HL-60/S4 (cell line): Measurements from ENCODE around the gene IFITM5.
"Not testable (repeated sequence)": the region's sequence is repeated elsewhere in the genome, so short reads cannot be mapped to it uniquely, and the experiment has no call there.

Experiments
- in situ Hi-C: fragments of 300-500 bp; cut with MboI; formaldehyde crosslinking; loops from 2 replicates; pipeline ENCODE4 v1.14.3; 2022; ENCODE audit warnings: low sequenced_read_pairs

The IFITM5 gene

DNA sequence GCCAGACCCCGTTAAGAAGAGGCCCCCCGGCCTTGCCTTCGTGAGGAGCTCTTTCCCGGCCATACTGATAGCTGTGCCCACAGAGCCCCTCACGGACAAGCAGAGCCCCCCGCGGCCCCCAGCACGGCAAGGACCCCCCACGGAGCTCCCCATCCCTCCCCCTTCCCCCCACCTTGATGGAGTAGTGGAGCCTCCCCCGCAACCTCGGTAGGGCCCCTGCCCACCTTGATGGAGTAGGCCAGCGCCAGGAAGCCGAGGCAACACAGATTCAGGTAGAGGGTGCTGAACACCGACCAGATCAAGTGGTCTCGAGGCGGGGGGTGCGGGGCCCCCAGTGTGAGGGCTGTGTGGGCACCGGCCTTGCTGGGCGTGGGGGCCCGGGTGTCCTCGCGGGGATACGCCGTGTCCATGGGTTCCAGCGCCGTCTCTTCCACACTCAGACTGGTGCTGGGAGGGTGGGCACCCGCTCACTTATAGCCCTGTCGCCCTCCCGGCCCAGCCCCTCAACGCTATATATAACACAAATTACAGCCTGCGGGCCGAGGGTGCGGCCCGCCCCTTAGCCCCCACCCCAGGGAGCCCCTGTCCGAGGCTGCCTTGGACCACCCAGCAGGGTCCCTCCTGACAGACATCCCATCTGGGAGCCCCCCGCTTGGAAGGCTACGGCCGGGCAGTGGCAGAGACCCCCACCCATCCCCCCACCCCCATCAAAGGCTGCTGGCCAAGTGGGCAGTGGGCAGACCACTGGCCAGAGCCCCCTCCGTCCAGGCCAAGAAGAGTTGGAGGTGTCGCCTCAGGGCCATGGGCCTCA lies at the start of gene IFITM5:
IFITM5 (minus strand) TSS at position 446 of the 811 bp plus-strand sequence; CDS start at position 410, 36 bp downstream.
- in situ Hi-C loops = no loop called here

DNA sequence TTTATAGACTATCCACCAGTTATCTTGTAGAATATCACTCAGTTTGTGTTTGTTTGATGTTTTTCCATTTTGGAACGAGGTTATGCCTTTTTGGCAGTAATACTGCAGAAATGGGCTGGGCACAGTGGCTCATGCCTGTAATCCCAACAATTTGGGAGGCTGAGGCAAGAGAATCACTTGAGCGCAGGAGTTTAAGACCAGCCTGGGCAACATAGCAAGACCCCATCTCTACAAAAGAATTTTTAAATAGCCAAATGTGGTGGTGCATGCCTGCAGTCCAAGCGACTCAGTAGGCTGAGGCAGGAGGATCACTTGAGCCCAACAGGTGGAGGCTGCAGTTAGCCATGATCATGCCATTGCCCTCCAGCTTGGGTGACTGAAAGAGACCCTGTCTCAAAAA lies 47.2 kb upstream of the IFITM5 start:
- in situ Hi-C loops = no loop called here

DNA sequence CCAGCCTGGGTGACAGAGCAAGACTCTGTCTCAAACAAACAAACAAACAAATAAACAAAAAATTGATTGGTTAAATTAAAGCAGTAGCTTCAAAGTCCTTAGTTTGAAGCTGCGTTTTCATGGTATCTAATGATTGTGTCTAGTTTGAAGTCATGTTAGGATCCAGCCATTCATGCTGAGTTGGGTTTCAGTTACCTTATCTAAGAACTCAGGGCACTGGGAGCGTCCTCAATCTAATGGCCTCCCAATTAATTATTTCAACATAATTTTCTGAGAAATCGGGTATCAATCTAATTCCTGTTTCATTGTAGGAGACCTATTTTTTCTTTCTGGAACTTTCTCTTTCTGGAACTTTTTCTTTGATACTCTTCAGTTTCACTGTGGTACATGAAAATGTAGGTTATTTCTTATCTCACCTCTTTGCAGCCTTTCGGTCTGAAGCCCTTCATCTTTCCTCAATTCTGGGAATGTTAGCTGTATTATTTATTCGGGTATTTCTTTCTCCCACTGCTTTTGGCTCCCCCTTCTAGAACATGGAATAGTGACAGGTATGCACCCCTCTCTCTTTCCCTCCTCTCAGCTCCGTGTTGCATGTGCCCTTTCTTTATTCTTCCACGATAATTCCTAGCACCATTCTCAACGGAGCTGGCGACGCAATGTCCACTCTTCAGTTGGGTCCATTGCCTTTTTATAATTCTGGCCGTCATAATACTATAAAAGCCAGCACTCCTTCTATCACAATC lies 45.7 kb upstream of the IFITM5 start:
- in situ Hi-C loops = no loop called here

DNA sequence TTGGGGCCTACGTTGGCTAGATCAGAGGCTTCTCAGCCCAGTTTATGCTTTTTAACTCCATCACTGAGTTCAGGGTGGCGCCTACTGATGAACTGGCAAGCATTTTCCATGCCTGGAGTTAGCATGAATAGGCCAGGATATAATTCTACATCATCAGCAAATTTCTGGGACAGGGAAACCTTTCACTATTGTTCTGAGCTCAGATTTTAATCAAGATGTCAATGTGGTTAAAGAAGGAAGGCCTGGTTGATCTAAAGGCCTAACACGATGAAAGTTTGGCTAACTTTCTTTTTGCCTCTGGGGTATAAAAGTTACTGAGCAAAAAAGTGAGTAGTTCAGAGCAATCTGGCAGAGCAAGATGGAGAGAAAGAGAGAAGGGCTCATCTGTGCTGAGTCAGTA lies 43.0 kb upstream of the IFITM5 start:
- in situ Hi-C loops = no loop called here

DNA sequence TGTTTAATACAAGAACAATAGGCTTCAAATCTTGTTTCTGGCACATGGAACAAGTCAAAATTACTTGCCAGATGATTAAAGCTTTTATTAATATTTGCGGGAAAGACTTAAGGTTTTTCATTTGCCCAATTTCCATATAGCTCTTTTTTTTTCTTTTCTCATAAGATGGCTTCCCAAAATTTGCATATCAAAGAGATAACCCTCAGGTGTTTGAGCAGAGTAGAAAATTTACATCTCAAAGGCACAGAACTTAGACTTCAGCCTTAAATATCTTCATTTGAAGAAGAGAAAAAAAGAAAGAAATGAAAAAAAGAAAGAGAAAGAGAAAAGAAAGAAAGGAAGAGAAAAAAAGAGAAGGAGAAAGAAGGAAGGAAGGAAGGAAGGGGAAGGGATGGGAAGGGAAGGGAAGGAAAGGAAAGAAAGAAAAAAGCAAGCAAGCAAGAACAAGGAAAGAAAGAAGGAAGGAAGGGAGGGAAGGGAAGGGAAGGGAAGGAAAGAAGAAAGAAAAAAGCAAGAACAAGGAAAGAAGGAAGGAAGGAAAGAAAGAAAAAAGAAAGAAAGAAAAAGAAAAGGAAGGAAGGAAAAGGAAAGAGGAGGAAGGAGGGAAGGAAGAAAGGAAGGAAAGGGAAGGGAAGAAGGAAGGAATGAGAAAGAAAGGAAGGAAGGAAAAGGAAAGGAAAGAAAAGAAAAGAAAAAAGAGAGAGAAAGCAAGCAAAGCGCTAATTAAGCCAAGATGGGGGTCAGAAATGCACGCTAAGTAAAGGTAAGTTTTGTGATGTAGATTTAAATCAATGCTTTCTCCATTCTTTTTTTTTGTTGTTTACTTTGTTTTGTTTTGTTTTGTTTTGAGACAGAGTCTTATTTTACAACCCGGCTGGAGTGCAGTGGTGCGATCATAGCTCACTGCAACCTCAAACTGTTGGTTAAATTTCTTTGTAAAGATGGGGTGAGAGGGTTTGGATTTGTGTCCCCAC lies 41.5 kb upstream of the IFITM5 start:
- in situ Hi-C loops = no loop called here

DNA sequence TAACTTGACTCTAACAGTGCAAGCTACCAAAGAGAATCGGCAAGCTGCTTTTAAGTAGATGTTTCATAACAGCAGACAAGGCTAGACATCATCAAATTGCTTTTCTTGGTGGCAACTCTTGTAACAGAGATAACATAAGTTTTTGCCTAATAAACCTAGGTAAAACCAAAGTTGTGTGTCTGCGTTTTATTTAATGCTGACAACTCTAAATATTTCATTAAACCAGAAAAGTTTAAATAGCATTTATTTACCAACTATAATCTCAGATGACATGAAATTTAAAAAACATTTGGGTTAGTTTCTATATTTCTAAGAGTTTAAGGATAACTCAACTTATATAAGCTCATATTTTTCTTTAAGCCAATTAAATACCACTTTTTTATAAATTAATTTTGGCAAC lies 40.6 kb upstream of the IFITM5 start:
- in situ Hi-C loops = no loop called here

DNA sequence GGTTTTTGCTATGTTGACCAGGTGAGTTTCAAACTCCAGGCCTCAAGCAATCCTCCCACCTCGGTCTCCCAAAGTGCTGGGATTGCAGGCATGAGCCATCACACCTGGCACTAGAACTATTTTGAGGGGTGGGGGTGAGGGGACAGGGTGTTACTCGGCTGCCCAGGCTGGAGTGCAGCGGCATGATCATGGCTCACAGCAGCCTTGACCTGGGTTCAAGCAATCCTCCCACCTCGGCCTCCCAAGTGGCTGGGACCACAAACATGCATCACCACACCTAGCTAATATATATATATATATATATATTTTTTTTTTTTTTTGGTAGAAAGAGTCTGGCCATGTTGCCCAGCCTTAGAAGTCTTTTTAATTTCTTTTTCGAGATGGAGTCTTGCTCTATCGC lies 38.4 kb upstream of the IFITM5 start:
- in situ Hi-C loops = no loop called here

DNA sequence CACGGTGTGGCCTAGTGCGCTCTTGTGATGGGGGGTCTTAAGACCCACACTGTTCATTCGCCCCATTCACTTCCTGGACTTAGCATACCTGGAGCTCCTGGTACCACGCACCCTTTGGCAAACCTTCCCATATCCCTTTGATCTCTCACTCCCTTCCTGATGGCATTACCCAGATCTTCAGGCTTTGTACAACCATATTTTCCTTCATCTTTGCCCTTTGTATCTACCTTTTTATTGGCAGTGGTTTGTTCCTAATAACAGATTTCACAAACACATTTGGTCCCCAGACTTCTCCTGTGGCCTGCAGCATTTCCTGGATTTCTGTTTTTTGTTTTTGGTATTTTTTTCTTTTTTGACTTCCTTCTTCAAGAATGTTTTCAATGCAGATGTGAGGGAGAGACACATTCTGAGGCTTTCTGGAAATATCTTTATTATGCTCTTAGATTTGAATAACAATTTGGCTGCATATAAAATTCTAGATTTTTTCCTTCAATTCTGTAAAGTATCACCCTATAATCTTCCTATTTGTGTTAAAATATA lies 37.4 kb upstream of the IFITM5 start:
- in situ Hi-C loops = no loop called here

DNA sequence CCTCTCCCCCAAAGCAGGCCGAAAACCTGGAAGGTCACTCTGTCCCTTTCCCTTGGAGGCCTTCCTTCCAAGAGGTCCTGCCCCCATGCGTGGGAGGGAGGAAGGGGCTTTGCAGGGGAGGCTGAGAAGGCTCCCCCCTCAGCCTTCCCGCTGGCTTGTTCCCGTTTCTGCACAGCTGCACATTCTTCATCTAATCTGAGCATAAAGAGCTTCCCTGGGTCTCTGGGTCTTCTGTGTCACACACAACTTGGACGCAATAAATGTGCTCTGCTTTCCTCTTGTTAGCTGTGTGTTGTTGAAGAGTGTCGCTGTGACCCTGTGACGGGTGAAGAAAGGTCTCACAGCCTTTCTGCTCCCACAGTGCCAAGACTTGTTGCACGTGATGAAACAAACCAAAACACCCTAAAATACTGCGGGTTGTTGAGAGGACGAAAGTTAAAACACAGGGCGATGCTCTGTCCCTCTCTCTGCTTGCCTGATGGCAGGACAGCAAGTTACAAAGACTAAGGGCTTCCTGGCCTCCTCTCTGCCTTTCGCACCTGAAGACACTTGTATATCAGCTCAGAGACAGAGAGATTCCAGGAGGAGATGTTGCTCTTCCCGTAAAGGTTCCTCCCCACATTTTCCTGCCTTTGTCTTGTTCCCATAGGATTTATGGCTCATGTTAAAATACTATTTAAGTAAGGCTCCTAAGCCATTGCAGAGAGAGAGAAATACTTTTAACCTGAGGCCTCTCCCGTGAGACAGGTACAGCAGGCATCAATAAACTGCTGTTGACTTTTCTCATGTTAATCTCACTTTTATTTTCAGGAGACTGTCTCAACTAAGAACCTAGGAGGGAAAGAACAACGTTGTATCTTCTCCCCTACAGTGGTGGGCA lies 36.7 kb upstream of the IFITM5 start:
- in situ Hi-C loops = no loop called here

DNA sequence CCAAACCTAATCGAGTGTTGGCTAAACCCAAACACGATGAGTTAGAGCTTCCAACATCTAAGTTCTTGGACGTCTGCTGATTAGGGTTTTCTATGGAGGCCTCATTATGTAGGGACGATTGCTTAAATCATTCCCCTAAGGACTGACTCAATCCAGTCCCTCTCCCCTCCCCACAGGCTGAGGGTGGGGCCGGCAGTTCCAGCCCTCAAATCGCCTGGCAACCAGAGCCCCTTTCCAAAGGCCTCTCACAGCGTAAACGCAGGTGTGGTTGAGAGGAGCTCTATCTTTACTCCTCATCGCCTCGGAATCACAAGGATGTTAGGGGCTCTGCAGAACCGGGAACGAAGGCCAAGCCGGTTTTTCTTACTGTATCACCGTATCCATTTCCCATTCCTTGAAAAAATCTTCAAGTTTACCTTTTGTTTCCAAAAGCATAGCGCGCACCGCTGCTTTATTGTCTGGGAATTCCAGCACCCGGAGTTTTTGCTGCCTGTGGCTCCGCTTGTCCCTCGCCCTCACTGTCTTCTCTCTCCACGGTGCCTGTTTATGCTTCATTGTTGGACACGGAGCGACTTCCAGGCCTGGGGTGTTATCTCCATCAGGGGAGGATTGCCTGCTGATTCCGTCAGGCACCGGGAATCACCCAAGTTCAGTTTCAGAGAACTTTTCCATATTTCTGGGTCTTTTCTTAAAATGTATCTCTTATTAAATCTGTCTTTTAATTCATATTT lies 35.1 kb upstream of the IFITM5 start:
- in situ Hi-C loops = no loop called here

DNA sequence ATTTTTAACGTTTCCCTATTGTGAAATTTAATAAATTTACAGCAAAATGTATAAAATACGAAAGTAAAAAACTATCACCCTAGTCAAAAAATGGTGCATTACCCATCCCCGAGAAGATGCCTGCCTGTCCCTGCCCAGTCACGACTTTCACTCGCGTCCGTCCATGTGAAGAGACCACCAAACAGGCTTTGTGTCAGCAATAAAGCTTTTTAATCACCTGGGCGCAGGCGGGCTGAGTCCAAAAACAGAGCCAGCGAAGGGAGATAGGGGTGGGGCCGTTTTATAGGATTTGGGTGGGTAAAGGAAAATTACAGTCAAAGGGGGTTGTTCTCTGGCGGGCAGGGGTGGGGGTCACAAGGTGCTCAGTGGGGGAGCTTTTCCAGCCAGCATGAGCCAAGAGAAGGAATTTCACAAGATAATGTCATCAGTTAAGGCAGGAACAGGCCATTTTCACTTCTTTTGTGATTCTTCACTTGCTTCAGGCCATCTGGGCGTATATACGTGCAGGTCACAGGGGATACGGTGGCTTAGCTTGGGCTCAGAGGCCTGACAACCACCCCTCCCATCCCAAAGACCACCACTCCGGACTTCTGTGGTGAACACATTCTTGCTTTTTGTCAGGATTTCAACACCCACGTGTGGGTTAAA lies 34.4 kb upstream of the IFITM5 start:
- in situ Hi-C loops = not testable (repeated sequence)

DNA sequence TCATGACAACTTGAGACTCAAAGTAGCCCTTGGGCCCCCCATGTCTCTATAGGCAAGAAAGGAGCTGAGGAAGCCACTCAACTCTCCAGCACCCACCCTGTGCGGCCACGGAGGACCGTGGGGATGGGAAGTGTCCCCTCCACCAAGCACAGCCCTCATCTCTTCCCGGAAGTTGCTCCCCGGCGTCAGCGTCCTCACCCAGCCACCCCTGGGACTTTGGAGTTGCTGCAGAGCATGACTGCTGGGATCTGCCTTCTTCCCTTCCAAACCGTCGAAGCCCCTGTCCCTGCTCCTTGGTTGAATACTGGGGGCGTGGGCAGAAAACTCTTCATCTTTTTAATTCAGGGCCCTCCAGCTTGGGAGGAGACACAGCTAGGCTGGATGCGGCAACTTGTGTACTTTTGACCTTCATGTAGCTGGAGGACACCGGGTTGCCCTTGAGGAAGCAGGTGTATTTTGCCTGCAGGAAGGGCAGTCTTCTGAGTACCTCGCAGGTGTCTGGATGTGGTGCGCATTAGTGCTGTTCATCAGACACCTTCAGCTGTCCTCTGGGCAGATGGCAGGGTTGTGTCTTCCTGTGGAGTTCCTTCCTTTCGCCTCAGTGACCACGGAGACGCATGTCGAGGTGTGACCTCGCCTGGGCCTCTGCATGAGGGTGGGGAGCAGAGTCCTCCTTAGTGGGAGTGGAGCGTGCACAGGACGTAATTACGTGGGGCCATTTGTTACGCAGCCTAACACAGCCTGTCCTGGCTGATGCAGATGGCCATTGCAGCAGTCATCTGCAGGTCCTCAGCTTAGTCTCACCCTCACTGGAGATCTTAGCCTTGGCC lies 33.5 kb upstream of the IFITM5 start:
- in situ Hi-C loops = no loop called here

DNA sequence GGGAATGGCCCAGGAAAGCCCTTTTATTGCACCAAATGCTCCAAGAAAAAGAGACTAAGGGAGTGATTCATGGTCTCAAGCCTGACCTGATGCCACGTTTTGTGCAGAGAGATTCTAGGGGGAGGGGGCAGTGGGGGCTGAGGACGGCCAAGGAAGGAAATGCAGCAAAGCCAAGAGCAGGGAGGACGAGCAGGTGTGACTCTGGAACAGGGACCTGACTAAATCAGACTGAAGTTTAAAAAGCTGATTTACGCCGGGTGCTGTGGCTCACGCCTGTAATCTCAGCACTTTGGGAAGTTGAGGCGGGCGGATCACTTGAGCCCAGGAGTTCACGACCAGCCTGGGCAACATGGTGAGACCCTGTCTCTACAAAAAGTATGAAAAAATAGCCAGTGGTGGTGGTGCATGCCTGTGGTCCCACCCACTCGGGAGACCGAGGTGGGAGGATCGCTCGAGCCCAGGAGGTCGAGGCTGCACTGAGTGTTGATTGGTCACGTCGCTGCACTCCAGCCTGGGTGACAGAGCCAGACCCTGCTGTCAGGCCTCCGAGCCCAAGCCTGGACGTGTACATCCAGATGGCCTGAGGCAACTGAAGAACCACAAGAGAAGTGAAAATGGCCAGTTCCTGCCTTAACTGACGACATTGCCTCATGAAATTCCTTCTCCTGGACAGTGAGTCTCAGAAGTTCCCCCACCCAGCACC lies 32.2 kb upstream of the IFITM5 start:
- in situ Hi-C loops = no loop called here

DNA sequence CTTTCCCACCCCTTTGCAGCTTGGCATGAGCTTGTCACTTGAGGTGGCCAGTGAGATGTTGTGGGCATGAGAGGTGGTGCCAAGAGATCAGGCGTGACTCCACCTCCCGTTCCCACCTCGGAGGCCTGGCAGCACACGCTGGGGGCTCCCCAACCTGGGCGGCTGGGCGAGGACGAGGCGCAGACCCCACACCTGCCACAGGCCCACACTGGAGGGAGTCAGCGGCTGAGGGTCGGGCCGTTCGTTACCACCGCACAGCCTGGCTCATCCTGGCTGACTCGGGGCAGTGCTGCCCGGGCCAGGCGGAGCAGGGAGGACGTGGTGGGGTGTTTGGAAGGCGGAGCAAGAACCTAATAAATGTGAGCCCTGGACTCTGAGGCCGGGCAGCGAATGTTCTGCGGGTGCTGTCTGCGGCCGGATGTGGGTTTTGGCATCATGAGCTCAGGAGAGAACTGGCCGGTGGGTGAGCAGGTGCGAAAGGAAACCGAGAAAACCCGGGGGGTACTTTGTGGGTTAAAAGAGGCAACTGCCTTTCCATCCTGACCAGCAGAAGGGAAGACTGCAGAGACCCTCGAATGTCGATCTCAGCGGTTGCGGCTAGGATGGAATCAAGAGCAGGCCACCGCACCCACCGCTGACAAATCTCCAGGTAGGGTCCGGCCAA lies 31.5 kb upstream of the IFITM5 start:
- in situ Hi-C loops = no loop called here

DNA sequence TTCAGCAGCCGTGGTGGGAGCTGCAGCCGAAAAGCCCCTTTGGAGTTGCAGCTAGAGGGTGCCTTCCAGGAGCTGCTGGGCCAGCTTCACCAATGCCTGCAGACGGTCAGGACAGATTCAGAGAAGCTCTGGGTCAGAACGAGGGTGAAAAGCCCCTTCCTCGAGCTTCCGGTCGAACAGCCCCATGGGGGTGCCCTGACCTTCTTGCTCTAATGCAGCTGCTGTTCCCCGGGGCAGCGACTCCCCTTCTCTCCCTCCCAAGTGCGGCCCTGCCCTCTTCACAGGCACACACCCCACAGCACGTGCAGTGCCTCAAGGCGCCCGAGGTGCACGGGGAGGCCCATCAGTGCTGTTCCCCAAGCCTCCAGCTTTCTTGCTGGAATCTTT lies 31.0 kb upstream of the IFITM5 start:
- in situ Hi-C loops = no loop called here

DNA sequence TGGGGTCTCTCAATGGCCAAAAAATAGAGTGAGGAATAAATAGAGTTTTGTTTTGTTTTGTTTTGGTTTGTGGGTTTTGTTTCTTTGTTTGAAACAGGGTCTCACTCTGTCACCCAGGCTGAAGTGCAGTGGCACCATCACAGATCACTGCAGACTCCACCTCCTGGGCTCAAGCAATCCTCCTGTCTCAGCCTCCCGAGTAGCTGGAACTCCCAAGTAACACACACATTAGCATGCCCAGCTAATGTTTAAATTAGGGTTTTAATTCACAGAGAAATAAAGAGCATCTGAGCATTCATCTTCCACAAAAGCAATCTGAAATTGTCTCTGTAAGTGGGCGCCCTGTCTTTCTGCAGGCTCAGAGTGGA lies 30.5 kb upstream of the IFITM5 start:
- in situ Hi-C loops = no loop called here
